ENCODE results near the gene SUSD6. TPM values are rescaled to one million over a fixed set of nuclear protein-coding genes. Genes with fewer than 3 reads are reported as not detected.
A peak's percentile ranks its signal among the peaks of the same experiment; 100 is the strongest.

Gene SUSD6
- total RNA-seq, 1 donor from 2014 or later, result 67.1 TPM

DNA sequence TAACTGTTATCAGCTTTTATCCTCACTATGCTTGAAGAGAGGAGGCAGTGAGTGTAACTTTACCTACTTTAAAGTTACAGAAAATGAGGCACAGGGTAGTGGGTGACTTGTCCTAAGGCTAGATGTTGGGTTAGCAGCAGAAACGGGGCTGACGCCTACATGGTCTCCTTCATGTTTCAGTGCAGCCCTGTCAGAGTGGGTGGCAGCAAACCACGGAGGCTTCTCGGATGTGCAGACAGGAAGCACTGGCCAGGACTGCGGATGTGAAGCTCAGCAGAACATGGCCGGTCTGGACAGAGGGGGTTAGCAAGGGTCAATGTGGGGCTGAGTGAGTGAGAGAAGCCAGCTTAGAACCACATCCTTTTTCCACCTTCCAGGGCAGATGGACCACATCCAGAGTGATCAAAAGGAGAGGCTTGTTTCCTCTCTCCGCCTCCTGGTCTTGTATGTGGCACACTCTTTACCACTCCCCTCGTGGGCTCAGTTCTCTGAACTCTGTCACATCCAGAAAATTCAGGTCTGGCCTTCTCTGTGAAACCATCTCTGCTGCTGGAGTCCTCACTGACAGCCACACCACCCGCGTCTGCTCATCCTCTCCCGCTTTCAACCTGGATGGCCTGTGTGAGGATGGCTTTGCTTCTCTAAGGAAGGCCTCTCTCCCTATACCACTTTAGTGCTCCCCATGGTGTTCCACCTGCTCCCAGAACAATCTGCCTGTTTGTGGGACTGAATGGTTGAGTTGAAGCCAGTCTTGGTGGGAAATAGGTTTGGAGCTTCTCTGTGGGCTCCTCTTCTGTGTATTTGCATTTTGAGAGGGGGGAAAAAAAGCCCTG, 14.1 kb downstream of the SUSD6 start:
- ChIA-PET CTCF (interaction anchor here (1.3 kb wide), 1 partner anchor 20 kb away, joined by 4 read pairs; no protein-coding TSS in a partner anchor), POLR2A (interaction anchor here (1.0 to 2.1 kb wide), 6 partner anchors 10 to 141 kb away, joined by 4 to 20 read pairs (median 10); partner anchors contain the start of genes SRSF5 and SUSD6)
- Mint-ChIP-seq H3K4me1 (peaks cover 93% of the 10 kb centered on the region), H3K27me3 (no peaks in the 10 kb centered on the region), H3K4me3 (peak overlapping the region; percentile 74), H3K36me3 (ENCODE audit: low read depth) (peaks cover 9% of the 10 kb centered on the region), H3K27ac (peak overlapping the region; percentile 83), H3K9me3 (no peaks in the 10 kb centered on the region)
- no peak for DNase-seq
- TF ChIP-seq, protein P1, sequence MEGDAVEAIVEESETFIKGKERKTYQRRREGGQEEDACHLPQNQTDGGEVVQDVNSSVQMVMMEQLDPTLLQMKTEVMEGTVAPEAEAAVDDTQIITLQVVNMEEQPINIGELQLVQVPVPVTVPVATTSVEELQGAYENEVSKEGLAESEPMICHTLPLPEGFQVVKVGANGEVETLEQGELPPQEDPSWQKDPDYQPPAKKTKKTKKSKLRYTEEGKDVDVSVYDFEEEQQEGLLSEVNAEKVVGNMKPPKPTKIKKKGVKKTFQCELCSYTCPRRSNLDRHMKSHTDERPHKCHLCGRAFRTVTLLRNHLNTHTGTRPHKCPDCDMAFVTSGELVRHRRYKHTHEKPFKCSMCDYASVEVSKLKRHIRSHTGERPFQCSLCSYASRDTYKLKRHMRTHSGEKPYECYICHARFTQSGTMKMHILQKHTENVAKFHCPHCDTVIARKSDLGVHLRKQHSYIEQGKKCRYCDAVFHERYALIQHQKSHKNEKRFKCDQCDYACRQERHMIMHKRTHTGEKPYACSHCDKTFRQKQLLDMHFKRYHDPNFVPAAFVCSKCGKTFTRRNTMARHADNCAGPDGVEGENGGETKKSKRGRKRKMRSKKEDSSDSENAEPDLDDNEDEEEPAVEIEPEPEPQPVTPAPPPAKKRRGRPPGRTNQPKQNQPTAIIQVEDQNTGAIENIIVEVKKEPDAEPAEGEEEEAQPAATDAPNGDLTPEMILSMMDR (IDR thresholded peaks at IDR 0.05), result no peak
- ATAC-seq (ENCODE audit: low read depth), result peak; percentile 88
- intact Hi-C loops (cut with micrococcal nuclease), result loop anchor here (1.0 kb wide), 2 partner anchors 10 to 13 kb away; no protein-coding TSS in a partner anchor

DNA sequence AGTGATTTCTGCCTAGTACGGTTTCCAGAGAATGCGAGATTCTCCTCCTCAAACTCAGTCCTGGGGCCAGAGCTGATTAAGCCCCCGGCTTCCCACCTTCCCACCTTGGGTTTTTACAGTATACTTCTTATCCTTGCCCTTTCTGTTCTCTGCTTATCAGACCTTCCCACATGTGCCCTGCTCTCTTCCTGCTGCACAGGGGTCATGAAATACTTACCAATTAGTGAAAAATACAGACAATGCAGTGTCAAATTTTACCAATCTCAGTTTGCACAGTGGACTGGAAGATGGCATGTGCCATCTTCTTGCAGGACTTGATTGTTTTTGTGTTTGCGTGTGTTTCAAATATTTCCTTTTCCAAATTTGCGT, 14.7 kb downstream of the SUSD6 start:
- H3K4me1 Mint-ChIP-seq, result peaks cover 93% of the 10 kb centered on the region
- ChIA-PET POLR2A (interaction anchor here (1.0 to 2.1 kb wide), 3 partner anchors 9 to 140 kb away, joined by 4 to 17 read pairs (median 9); partner anchors contain the start of gene SRSF5), CTCF (interaction anchor here (1.3 kb wide), 1 partner anchor 19 kb away, joined by 4 read pairs; no protein-coding TSS in a partner anchor)
- intact Hi-C loops (cut with micrococcal nuclease), result no loop called here
- no peaks in the 10 kb centered on the region for H3K27me3 Mint-ChIP-seq
- H3K36me3 Mint-ChIP-seq (ENCODE audit: low read depth), result peaks cover 8% of the 10 kb centered on the region
- TF ChIP-seq, protein P1 (IDR thresholded peaks at IDR 0.05), result no peak
- H3K4me3 Mint-ChIP-seq, result peak overlapping the region; percentile 74
- peak overlapping the region; percentile 83 for H3K27ac Mint-ChIP-seq
- H3K9me3 Mint-ChIP-seq, result no peaks in the 10 kb centered on the region
- DNase-seq (no peak), ATAC-seq (ENCODE audit: low read depth) (no peak)

DNA sequence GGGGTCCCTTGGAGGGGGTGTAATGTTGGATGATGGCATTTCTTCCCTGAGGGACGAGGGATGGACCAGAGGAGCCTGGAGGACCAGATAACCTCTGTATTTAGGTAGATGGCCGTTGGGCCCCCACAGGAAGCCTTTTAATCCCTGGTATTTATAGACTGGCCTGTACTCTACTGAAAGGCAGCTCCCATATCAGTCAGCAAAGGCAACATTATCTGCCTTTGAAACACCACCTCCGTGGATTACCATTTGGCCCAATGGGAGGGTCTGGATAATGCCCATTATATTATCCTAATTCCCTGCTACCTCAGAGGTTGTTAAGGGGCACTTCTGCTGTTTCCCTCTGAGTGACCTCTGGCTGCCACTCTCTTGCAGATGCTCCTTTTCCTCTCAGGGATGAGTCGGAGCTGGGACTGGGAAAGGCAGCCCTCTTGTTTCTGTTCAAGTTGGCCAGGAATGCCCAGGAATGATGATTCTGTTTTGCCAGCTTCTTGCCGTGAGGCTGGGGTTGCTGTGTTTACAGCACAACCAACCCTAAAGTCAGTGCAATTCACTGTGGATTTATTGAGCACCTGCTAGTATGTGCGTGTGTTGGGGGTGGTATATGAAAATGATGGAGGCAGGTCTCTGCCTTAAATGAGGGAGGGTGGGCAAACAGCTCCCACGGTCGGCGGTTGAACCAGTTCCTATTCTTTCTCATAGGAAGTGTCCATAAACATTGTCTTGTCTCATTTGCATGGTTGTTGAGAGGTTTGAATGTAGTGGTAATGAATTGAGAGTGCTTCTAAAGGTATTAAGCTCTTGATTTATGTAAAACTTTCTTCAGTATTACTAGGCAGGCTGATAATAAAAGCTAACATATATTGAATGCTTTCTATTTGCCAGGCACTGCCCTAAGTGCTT, 18.1 kb downstream of the SUSD6 start:
- intact Hi-C loops (cut with micrococcal nuclease), result loop anchor here (1.0 kb wide), 1 partner anchor 9 kb away; no protein-coding TSS in a partner anchor
- ATAC-seq (ENCODE audit: low read depth) (no peak), DNase-seq (no peak)
- peaks cover 23% of the 10 kb centered on the region for H3K36me3 Mint-ChIP-seq (ENCODE audit: low read depth)
- peak overlapping the region; percentile 48 for H3K27ac Mint-ChIP-seq
- TF ChIP-seq, protein P1 (IDR thresholded peaks at IDR 0.05), result no peak
- H3K4me1 Mint-ChIP-seq, result peaks cover 96% of the 10 kb centered on the region
- POLR2A ChIA-PET, result interaction anchor here (0.6 to 3.7 kb wide), 11 partner anchors 9 to 1358 kb away, joined by 3 to 11 read pairs (median 4); partner anchors contain the start of gene SUSD6
- CTCF ChIA-PET, result interaction anchor here (1.1 kb wide), 1 partner anchor 17 kb away, joined by 4 read pairs; no protein-coding TSS in a partner anchor
- no peaks in the 10 kb centered on the region for H3K9me3 Mint-ChIP-seq
- H3K27me3 Mint-ChIP-seq, result no peaks in the 10 kb centered on the region
- H3K4me3 Mint-ChIP-seq, result peak overlapping the region; percentile 58

DNA sequence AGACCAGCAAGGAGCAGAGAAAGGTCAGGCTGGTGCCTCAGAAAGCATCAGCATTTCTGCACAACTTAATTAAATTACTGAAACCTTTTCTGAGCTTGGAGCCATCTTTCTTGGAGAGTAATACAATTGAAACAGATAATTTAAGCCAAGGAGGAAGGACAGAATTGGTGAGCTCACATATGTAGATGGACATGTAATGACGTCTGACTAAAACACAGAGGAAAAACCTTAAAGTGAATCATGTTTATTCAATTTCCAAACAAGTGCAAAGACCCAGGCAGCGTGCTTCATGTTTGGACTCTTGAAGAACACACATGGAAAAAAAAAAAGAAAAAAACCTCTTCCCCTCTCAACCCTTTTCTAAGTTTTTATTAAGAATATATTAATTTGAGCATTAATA, 19.0 kb downstream of the SUSD6 start:
- Mint-ChIP-seq H3K27me3 (no peaks in the 10 kb centered on the region), H3K9me3 (no peaks in the 10 kb centered on the region), H3K4me3 (peak overlapping the region; percentile 58), H3K27ac (peak overlapping the region; percentile 48), H3K36me3 (ENCODE audit: low read depth) (peaks cover 23% of the 10 kb centered on the region), H3K4me1 (peaks cover 96% of the 10 kb centered on the region)
- ATAC-seq (ENCODE audit: low read depth), result no peak
- no peak for DNase-seq
- CTCF ChIA-PET, result interaction anchor here (0.8 to 1.1 kb wide), 2 partner anchors 15 to 18 kb away, joined by 4 read pairs; no protein-coding TSS in a partner anchor
- POLR2A ChIA-PET, result interaction anchor here (0.6 to 3.7 kb wide), 7 partner anchors 10 to 1359 kb away, joined by 3 to 11 read pairs (median 4); partner anchors contain the start of gene SUSD6
- TF ChIP-seq, protein P1 (IDR thresholded peaks at IDR 0.05), result no peak
- intact Hi-C loops (cut with micrococcal nuclease), result no loop called here
